C4-2B (cell line): ENCODE results near the gene HMMR.

ENCODE experiments used
- H3K27ac ChIP-seq: fragments of 450-650 bp; 2 replicates; pipeline ENCODE4 v1.5.1; 2017
- CTCF ChIP-seq: fragments of 450-650 bp; conservative IDR thresholded peaks from 2 replicates; pipeline ENCODE4 v1.5.1; 2017; ENCODE audit warnings: mild to moderate bottlenecking
- ZFX ChIP-seq: fragments of 450-650 bp; IDR thresholded peaks from 2 replicates; pipeline ENCODE4 v1.6.1; 2017

HMMR gene

GRCh38 chr5:163478982-163479271 is 18.5 kb downstream of the HMMR start:
- H3K27ac ChIP-seq: no peak overlapping the region

GRCh38 chr5:163489055-163489744 is 28.8 kb downstream of the HMMR start:
- TF ChIP-seq ZFX: no peak
- TF ChIP-seq CTCF: peak; percentile 8; the same call in 1 of the 2 replicates
- H3K27ac ChIP-seq: no peak overlapping the region

More at GRCh38 chr5:163478982-163479271, 18.5 kb downstream of the HMMR start:
- no peak for TF ChIP-seq ZFX
- no peak for TF ChIP-seq CTCF

GRCh38 chr5:163489745-163490075 is 29.3 kb downstream of the HMMR start:
- H3K27ac ChIP-seq: no peak overlapping the region
- TF ChIP-seq ZFX (no peak), CTCF (no peak)

- TF ChIP-seq CTCF: no peak
- no peak for TF ChIP-seq ZFX
- no peak overlapping the region for H3K27ac ChIP-seq
These were observed 35.9 kb downstream of the HMMR start for GRCh38 chr5:163496286-163496685.

- no peak overlapping the region for H3K27ac ChIP-seq
- no peak for TF ChIP-seq ZFX
- no peak for TF ChIP-seq CTCF
These were observed 36.9 kb downstream of the HMMR start for GRCh38 chr5:163497315-163497714.

GRCh38 chr5:163498886-163499285 is 38.5 kb downstream of the HMMR start:
- TF ChIP-seq ZFX: no peak
- no peak for TF ChIP-seq CTCF
- no peak overlapping the region for H3K27ac ChIP-seq

- no peak overlapping the region for H3K27ac ChIP-seq
- no peak for TF ChIP-seq CTCF
These were observed 42.1 kb downstream of the HMMR start for GRCh38 chr5:163502521-163502920.
